ENCODE results near the gene EML6.

The EML6 gene

DNA sequence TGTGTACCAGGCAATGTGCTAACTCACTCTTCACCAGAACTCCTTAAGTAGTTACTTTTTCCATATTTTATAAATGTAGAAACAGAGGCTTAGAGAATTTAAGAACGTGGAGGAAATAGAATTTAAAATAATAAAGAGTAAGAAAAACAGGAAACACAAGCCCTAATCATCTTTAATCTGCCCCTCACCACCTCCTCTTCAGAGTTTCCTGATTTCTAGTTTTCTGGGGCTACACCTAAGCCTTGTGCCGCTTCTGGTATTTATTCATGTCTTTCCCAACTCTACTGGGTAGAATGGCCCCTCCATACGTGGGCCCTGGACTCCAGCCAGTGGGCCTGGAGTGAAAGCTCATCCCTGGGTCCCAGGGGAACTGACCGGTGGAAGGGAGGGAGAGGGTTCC lies 241.4 kb downstream of the EML6 start:
- Histone ChIP-seq H3K4me3 (no peak overlapping the region), H3K4me2 (no peak overlapping the region), H3K36me3 (peaks cover 28% of the 10 kb centered on the region), H3K4me1 (no peaks in the 10 kb centered on the region), H3K9ac (no peak overlapping the region), H3K27me3 (no peaks in the 10 kb centered on the region), H3K9me3 (no peaks in the 10 kb centered on the region), H4K20me1 (peaks cover 23% of the 10 kb centered on the region; the same call in 1 of the 2 replicates), H3K27ac (no peak overlapping the region)
- TF ChIP-seq Cebpa-rat (IDR thresholded peaks at IDR 0.05) = no peak

DNA sequence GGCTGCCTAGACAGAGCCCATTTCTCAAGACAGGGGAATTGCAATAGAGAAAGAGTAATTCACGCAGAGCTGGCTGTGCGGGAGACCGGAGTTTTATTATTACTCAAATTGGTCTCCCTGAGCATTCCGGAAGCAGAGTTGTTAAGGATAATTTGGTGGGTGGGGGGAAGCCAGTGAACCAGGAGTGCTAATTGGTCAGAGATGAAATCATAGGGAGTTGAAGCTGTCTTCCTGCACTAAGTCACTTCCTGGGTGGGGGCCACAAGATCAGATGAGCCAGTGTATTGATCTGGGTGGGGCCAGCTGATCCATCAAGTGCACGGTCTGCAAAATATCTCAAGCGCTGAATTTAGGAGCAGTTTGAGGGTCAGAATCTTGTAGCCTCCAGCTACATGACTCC lies 242.0 kb downstream of the EML6 start:
- H3K4me1 ChIP-seq = no peaks in the 10 kb centered on the region
- no peak overlapping the region for H3K4me2 ChIP-seq
- H3K9ac ChIP-seq = no peak overlapping the region
- no peaks in the 10 kb centered on the region for H3K27me3 ChIP-seq
- H3K9me3 ChIP-seq = no peaks in the 10 kb centered on the region
- no peak for TF ChIP-seq Cebpa-rat (IDR thresholded peaks at IDR 0.05)
- H3K36me3 ChIP-seq = peaks cover 35% of the 10 kb centered on the region
- H3K4me3 ChIP-seq = no peak overlapping the region
- no peak overlapping the region for H3K27ac ChIP-seq
- H4K20me1 ChIP-seq = peaks cover 29% of the 10 kb centered on the region; the same call in 1 of the 2 replicates

DNA sequence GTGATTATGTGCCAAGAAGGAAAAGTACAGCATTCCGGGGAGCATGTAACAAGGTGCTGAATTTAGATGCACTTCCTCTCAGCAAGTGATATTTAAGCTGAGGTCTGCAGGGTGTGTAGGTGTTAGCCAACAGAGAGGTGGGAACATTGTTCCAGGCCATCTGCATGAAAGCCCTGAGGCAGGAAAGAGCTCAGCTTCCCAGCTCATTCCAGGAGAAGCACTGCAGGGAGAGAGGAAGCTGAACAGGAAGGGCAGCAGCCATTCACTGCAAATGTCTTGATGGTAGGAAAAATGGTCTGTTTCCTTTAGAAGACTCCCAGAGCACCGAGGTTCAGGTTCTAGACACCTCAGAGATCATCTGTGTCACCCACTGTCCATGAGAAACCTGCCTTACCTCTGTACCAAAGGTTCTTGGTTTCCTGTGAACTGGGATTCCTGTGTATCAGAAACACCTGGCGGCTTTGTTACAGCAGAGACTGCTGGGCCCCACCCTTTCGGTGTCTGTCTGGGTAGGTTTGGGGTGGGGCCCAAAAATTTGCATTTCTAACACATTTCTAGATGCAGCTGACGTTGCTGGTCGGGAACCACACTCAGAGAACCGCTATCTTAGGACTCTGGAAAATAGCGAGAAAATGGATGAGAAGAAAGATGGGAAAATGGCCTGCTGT lies 242.8 kb downstream of the EML6 start:
- no peak for TF ChIP-seq Cebpa-rat (IDR thresholded peaks at IDR 0.05)
- Histone ChIP-seq H4K20me1 (peaks cover 38% of the 10 kb centered on the region; the same call in 1 of the 2 replicates), H3K36me3 (peaks cover 43% of the 10 kb centered on the region), H3K27ac (no peak overlapping the region), H3K4me1 (no peaks in the 10 kb centered on the region), H3K27me3 (no peaks in the 10 kb centered on the region), H3K4me2 (no peak overlapping the region), H3K9me3 (no peaks in the 10 kb centered on the region), H3K4me3 (no peak overlapping the region), H3K9ac (no peak overlapping the region)

GRCh38 chr2:54966837-54967236 lies 243.4 kb downstream of the EML6 start:
- no peak overlapping the region for H3K9ac ChIP-seq
- no peak overlapping the region for H3K4me3 ChIP-seq
- TF ChIP-seq Cebpa-rat (IDR thresholded peaks at IDR 0.05) = no peak
- no peak overlapping the region for H3K4me2 ChIP-seq
- H3K9me3 ChIP-seq = no peaks in the 10 kb centered on the region
- H3K27ac ChIP-seq = no peak overlapping the region
- no peaks in the 10 kb centered on the region for H3K27me3 ChIP-seq
- peaks cover 49% of the 10 kb centered on the region for H3K36me3 ChIP-seq
- no peaks in the 10 kb centered on the region for H3K4me1 ChIP-seq
- H4K20me1 ChIP-seq = peaks cover 43% of the 10 kb centered on the region; the same call in 1 of the 2 replicates

DNA sequence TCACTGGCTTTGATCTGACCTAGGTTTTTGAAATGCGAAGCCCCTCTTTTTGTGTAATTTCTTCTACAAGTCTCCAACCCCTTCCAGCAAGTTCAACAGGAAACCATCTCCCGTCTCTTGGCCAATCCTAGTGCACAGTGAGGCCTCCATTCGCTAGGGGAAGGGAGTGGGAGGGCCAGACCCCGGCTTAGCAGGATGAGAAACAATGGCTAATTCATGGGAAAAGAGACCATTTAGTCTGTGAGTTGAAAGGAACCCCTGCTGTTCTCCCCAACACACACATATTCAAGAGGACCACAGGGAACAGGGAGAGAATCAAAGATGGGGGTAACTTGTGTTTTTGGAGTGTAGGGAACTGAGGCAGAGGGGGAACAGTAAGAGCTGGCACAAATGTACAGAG lies 243.8 kb downstream of the EML6 start:
- Histone ChIP-seq H3K4me2 (no peak overlapping the region), H3K36me3 (peaks cover 53% of the 10 kb centered on the region), H3K27me3 (no peaks in the 10 kb centered on the region), H3K4me1 (no peaks in the 10 kb centered on the region), H3K27ac (no peak overlapping the region), H4K20me1 (peaks cover 47% of the 10 kb centered on the region; the same call in 1 of the 2 replicates), H3K9me3 (no peaks in the 10 kb centered on the region), H3K4me3 (no peak overlapping the region), H3K9ac (no peak overlapping the region)
- no peak for TF ChIP-seq Cebpa-rat (IDR thresholded peaks at IDR 0.05)

GRCh38 chr2:54967759-54968365 lies 244.4 kb downstream of the EML6 start:
- H3K9me3 ChIP-seq = no peaks in the 10 kb centered on the region
- H3K4me1 ChIP-seq = no peaks in the 10 kb centered on the region
- no peak overlapping the region for H3K4me2 ChIP-seq
- H3K27me3 ChIP-seq = no peaks in the 10 kb centered on the region
- no peak overlapping the region for H3K27ac ChIP-seq
- peaks cover 59% of the 10 kb centered on the region for H3K36me3 ChIP-seq
- no peak overlapping the region for H3K9ac ChIP-seq
- peaks cover 53% of the 10 kb centered on the region for H4K20me1 ChIP-seq
- TF ChIP-seq Cebpa-rat (IDR thresholded peaks at IDR 0.05) = no peak
- H3K4me3 ChIP-seq = no peak overlapping the region

DNA sequence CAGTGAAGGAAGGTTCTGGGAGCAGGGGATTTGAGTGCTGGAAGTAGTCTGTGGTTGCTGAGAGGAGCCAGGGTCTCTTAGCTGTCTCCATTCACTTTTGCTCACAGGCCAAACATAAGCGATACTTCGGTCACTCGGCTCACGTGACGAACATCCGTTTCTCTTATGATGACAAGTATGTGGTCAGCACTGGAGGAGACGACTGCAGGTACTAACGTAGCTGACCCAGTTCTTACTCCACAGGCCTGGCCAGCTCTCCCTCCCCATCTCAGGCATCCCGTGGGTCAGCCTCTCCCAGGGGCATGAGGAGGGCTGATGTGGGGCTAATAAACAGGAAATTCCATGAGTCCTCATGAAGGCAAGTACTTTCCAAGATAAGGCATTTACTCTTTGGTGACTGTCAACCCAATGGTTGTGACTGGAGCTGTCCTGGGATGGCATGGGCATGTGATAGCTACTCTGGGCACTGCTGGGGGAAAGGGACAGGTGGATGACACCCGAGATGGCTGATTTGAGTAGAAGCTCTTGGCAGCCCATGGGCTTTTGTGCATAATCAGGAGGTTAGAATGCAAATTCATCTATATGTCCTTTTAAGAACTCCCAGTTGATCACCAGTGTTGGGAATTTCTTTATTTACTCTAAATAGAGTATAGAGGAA lies 245.2 kb downstream of the EML6 start:
- Histone ChIP-seq H3K27ac (no peak overlapping the region), H3K4me1 (no peaks in the 10 kb centered on the region), H3K9me3 (no peaks in the 10 kb centered on the region), H3K9ac (no peak overlapping the region), H3K36me3 (peaks cover 67% of the 10 kb centered on the region), H3K4me2 (no peak overlapping the region), H4K20me1 (peaks cover 62% of the 10 kb centered on the region), H3K4me3 (no peak overlapping the region), H3K27me3 (no peaks in the 10 kb centered on the region)
- no peak for TF ChIP-seq Cebpa-rat (IDR thresholded peaks at IDR 0.05)

DNA sequence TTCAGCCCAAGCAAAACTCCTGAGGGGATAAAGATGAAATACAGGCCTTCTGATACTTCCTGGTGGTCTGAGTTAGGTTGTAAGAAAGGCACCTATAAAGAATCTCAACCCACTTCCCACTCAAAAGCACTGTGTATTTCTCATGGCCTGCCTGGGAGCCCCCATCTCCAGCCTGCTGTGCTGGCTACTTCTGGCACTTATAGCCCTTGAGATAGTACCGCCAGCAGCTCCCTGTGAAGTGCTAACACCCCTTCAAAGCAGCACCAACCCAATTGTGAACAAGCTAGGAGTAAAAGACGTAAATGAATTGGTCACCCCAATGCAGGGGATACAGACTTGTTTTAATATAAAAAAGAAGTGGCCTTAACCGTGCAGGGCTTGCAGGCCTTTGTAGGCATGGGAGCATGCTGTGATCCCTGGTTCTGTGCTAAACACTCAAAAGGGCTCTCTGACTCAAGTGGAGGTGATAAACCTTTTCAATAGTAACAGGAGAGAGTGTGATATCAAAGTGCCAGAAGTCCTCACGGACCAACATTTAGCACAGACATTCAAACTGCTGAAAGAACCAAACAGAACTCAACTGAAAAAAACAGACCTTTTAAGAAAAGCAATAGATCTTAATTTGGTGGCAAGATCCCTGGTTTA lies 246.0 kb downstream of the EML6 start:
- Histone ChIP-seq H3K4me2 (no peak overlapping the region), H3K36me3 (peaks cover 74% of the 10 kb centered on the region), H3K27ac (no peak overlapping the region), H4K20me1 (peaks cover 69% of the 10 kb centered on the region), H3K27me3 (no peaks in the 10 kb centered on the region), H3K9me3 (no peaks in the 10 kb centered on the region), H3K4me3 (no peak overlapping the region), H3K9ac (no peak overlapping the region), H3K4me1 (no peaks in the 10 kb centered on the region)
- TF ChIP-seq Cebpa-rat (IDR thresholded peaks at IDR 0.05) = no peak

DNA sequence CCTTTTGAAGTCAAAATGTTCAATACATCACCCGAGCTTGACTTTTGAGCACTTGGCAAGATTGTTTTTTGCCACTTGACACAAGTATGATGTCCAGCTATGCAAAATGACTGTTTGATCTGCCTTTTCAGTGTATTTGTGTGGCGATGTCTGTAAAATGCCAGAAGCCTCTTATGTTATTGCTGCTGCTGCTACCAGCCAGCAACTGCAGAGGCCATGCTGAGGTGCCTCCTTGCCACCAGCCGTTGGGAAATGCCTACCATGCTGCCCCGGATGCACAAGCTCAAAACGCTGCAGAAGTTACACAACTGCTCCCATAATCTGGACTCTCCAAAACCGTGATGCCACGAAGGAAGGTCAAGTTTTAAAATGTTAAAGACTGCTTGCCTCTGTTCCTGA lies 246.5 kb downstream of the EML6 start:
- H3K9me3 ChIP-seq = no peaks in the 10 kb centered on the region
- peaks cover 74% of the 10 kb centered on the region for H4K20me1 ChIP-seq
- H3K9ac ChIP-seq = no peak overlapping the region
- no peak overlapping the region for H3K4me2 ChIP-seq
- H3K27ac ChIP-seq = no peak overlapping the region
- peaks cover 80% of the 10 kb centered on the region for H3K36me3 ChIP-seq
- TF ChIP-seq Cebpa-rat (IDR thresholded peaks at IDR 0.05) = no peak
- H3K4me3 ChIP-seq = no peak overlapping the region
- H3K4me1 ChIP-seq = no peaks in the 10 kb centered on the region
- H3K27me3 ChIP-seq = no peaks in the 10 kb centered on the region

DNA sequence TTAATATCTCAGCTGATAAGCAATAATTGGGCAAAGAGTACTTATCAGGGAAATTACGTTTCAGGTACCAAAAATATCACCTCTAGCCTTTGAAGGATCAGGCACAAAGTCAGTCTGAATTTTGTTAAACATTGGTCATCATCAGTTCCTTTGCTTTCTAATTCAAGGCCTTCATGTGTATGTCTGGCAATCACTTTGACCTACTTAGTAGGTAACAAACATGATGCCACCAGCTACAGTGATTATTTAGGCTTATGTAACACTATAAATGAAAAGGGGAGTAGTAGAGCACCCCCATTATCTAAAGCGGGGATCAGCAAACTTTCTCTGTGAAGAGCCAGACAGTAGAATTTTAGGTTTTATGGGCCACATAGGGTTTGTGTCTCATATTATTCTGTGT lies 251.7 kb downstream of the EML6 start:
- no peaks in the 10 kb centered on the region for H3K27me3 ChIP-seq
- H3K4me2 ChIP-seq = no peak overlapping the region
- peaks cover 41% of the 10 kb centered on the region for H3K4me1 ChIP-seq
- no peak overlapping the region for H3K27ac ChIP-seq
- no peak overlapping the region for H3K9ac ChIP-seq
- no peaks in the 10 kb centered on the region for H3K9me3 ChIP-seq
- H3K4me3 ChIP-seq = no peak overlapping the region
- no peak for TF ChIP-seq Cebpa-rat (IDR thresholded peaks at IDR 0.05)
- H4K20me1 ChIP-seq = peaks cover 100% of the 10 kb centered on the region
- H3K36me3 ChIP-seq = peaks cover 79% of the 10 kb centered on the region

All from BLaER1 (cell line).